GM06990 (cell line): ENCODE measurements around the gene FZD8.

Source experiments
- DNase-seq: peaks from one replicate; pipeline ENCODE4 v3.0.0-alpha.2; 2011; ENCODE audit not compliant: insufficient read length; ENCODE audit errors: extremely low read depth
- H3K27me3 ChIP-seq: replicated peaks from 2 replicates; pipeline ENCODE4 v1.6.0; 2011; ENCODE audit warnings: low read length; ENCODE audit not compliant: control insufficient read depth, insufficient read depth
- H3K36me3 ChIP-seq: 2 replicates; pipeline ENCODE4 v1.5.1; 2011; ENCODE audit warnings: low read length; ENCODE audit not compliant: control insufficient read depth, insufficient read depth
- H3K4me3 ChIP-seq: replicated peaks from 2 replicates; pipeline ENCODE4 v1.5.1; 2011; ENCODE audit warnings: low read depth, mild to moderate bottlenecking, control low read depth, low read length
- TF ChIP-seq, protein P1 (sequence below): IDR thresholded peaks from 2 replicates; pipeline ENCODE4 v1.5.1; 2011; ENCODE audit warnings: low read length, control low read depth, mild to moderate bottlenecking, inconsistent platforms; ENCODE audit not compliant: insufficient read depth, poor library complexity, severe bottlenecking

Gene FZD8

DNA sequence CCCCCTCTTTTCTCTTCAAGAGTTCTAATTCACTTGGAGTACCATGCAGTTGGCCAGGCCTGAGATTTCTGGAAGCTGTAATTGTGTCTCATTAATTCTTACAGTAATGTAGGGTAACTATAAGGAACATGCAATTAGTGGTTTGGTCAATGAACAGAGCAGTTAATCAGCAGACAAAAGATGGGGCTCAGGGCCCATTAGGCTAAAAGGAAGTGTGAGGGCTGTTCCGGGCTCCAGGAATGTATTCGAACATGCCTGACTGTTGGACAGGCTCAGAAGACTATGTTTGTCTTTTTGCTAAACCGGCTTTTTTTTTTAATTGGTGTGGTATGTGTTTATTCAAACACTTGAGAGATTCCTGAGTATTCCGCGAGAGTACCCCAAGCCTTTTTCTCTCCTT lies 42.5 kb upstream of the FZD8 start:
- Histone ChIP-seq H3K27me3 (no peaks in the 10 kb centered on the region), H3K36me3 (no peaks in the 10 kb centered on the region), H3K4me3 (no peak overlapping the region)
- TF ChIP-seq, protein P1, sequence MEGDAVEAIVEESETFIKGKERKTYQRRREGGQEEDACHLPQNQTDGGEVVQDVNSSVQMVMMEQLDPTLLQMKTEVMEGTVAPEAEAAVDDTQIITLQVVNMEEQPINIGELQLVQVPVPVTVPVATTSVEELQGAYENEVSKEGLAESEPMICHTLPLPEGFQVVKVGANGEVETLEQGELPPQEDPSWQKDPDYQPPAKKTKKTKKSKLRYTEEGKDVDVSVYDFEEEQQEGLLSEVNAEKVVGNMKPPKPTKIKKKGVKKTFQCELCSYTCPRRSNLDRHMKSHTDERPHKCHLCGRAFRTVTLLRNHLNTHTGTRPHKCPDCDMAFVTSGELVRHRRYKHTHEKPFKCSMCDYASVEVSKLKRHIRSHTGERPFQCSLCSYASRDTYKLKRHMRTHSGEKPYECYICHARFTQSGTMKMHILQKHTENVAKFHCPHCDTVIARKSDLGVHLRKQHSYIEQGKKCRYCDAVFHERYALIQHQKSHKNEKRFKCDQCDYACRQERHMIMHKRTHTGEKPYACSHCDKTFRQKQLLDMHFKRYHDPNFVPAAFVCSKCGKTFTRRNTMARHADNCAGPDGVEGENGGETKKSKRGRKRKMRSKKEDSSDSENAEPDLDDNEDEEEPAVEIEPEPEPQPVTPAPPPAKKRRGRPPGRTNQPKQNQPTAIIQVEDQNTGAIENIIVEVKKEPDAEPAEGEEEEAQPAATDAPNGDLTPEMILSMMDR, result no peak
- DNase-seq, result no peak

DNA sequence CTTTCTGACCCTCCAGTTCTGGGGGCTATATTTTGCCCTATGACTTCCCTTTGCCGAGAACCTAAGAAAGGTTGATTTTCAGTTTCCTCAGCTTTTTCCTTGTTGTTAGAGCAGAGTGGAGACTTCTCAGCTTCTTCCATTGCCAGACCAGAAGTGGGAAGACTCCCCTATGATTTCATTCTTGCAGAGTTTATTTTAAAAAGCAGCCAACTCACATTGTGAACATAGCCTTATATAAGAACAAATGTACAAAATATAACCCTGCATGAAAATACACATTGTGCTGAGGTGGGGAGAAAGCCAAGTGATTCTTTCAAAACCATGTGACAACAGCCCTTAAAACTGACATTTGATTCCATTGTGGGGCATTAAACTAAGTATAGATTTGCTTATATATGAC lies 33.8 kb upstream of the FZD8 start:
- TF ChIP-seq, protein P1, result no peak
- no peaks in the 10 kb centered on the region for H3K36me3 ChIP-seq
- no peaks in the 10 kb centered on the region for H3K27me3 ChIP-seq
- no peak for DNase-seq
- H3K4me3 ChIP-seq, result no peak overlapping the region

DNA sequence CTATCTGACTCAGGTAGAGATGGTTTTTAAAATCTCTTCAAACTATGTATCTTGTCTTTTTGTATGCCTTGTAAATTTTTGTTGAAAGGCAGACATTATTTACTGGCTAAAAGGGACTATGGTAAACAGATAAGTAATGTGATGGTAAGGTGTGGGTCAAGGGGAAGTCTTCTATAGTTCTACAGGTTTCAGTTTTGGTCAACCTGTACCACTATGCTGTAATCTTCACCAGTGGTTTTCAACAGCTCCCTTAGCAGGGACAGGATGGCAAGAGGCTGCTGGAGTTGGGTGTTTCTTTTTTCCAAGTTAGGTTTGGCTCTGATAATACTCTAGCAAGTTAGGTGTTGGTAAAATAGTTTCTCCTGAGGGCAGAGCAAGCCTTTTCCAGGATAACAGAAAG lies 32.7 kb upstream of the FZD8 start:
- TF ChIP-seq, protein P1, result no peak
- no peaks in the 10 kb centered on the region for H3K36me3 ChIP-seq
- H3K4me3 ChIP-seq, result no peak overlapping the region
- no peak for DNase-seq
- no peaks in the 10 kb centered on the region for H3K27me3 ChIP-seq

DNA sequence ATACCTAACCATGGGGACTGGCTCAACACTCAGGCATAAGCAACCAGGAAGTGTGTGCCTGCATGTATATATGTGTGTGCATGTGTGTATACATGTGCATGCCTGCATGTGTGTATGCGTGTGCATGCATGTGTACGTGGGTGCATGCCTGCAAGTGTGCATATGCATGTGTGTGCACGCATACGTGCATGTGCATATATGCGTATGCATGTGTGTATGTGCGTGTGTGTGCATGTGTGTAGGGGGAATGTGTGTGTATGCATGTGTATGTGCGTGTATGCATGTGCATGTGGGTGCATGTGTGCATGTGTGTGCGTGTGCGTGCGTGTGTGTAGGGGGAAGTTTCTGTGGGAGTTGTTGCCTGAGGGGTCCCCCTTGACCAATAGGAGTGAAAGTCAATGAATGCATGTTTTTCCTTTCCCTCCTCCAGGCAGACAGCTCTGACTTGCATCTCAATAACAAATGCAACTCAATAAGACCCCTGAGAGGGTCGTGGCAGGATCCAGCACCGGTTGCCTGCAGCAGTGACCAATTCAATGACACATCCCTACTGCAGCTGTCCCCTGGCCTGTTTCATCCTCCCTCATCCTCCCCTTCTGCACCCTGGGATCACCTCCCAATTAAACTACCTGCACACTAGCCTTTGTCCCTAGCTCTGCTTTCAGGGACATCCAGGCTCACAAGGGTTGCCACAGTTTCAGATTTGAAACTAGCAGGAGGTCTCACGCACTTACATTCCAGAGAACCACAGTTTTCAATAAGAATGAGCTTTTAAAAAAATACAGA lies 27.0 kb upstream of the FZD8 start:
- Histone ChIP-seq H3K4me3 (no peak overlapping the region), H3K27me3 (no peaks in the 10 kb centered on the region), H3K36me3 (no peaks in the 10 kb centered on the region)
- no peak for DNase-seq
- TF ChIP-seq, protein P1, result no peak

DNA sequence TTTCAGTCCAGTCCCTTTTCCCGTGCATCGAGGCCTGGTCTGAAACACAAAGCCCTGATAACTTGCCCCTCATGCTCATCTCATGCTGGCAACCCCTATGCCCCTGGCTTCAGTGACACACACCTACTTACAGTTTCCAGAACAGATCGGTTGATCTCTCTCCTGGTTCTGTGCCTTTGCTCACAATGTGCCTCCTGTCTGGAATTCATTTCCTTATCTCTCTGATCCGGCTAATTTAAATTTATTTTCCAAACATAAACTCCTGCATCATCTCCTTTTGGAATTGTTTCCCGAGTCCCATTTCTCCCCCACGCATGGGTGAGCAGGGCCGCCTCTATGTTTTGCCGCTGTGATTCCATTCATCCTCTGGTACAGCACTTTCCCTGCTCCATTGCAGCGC lies 25.9 kb upstream of the FZD8 start:
- H3K27me3 ChIP-seq, result no peaks in the 10 kb centered on the region
- TF ChIP-seq, protein P1, result no peak
- H3K36me3 ChIP-seq, result no peaks in the 10 kb centered on the region
- no peak for DNase-seq
- H3K4me3 ChIP-seq, result no peak overlapping the region
